Keratinocyte (primary cell): ENCODE measurements around the gene PDZD2. TPM values are rescaled to one million over a fixed set of nuclear protein-coding genes. Genes with fewer than 3 reads are reported as not detected.

ENCODE experiments used
- DNase-seq: peaks from one replicate; pipeline ENCODE4 v3.0.0-alpha.2; 2011; ENCODE audit warnings: low read depth, missing footprints, low spot score
- FAIRE-seq: peaks from 2 replicates; lab custom pipeline; 2011; peaks lifted over from hg19 to GRCh38; lab: Jason Lieb, UNC
- H2AFZ ChIP-seq: 2 replicates; pipeline ENCODE4 v1.6.0; 2012; ENCODE audit warnings: low read length, control low read depth, inconsistent platforms; ENCODE audit not compliant: control insufficient read depth
- H3K27ac ChIP-seq: 2 replicates; pipeline ENCODE4 v1.5.1; 2011; ENCODE audit warnings: low read length; ENCODE audit not compliant: control insufficient read depth, insufficient read depth
- H3K27me3 ChIP-seq: 3 replicates; pipeline ENCODE4 v1.6.0; 2011; ENCODE audit warnings: low read length; ENCODE audit not compliant: control insufficient read depth, insufficient read depth; ENCODE audit errors: extremely low read depth
- H3K36me3 ChIP-seq, 2 experiments: 2 replicates in 1 of 2; 3 replicates in 1 of 2; pipeline ENCODE4 v1.5.1; 2011; ENCODE audit warnings: low read length in 2 of 2, mild to moderate bottlenecking in 1 of 2; ENCODE audit not compliant: control insufficient read depth in 2 of 2, insufficient read depth in 2 of 2; ENCODE audit errors: extremely low read depth in 1 of 2
- H3K4me1 ChIP-seq: 3 replicates; pipeline ENCODE4 v1.5.1; 2011; ENCODE audit warnings: low read length; ENCODE audit not compliant: control insufficient read depth, insufficient read depth; ENCODE audit errors: extremely low read depth
- H3K4me2 ChIP-seq: 3 replicates; pipeline ENCODE4 v1.6.0; 2011; ENCODE audit warnings: low read depth, low read length; ENCODE audit not compliant: control insufficient read depth, insufficient read depth; ENCODE audit errors: extremely low read depth
- H3K4me3 ChIP-seq, 3 experiments: fragments of 200-600 bp in 1 of 3; sonication (generic) in 1 of 3; 2 replicates in 2 of 3; 3 replicates in 1 of 3; pipeline ENCODE4 v1.5.1; 2011 to 2016; ENCODE audit warnings: low read length in 3 of 3, mild to moderate bottlenecking in 3 of 3, control low read depth in 2 of 3, inconsistent platforms in 1 of 3, low read depth in 1 of 3, mixed read lengths in 1 of 3, mixed run types in 1 of 3, moderate library complexity in 1 of 3; ENCODE audit not compliant: control insufficient read depth in 2 of 3, insufficient read depth in 2 of 3; ENCODE audit errors: extremely low read depth in 1 of 3
- H3K79me2 ChIP-seq: 2 replicates; pipeline ENCODE4 v1.6.0; 2012; ENCODE audit warnings: low read length; ENCODE audit not compliant: control insufficient read depth, insufficient read depth
- H3K9ac ChIP-seq: 3 replicates; pipeline ENCODE4 v1.6.0; 2011; ENCODE audit warnings: low read length; ENCODE audit not compliant: control insufficient read depth, insufficient read depth; ENCODE audit errors: extremely low read depth
- H3K9me1 ChIP-seq: 3 replicates; pipeline ENCODE4 v1.6.0; 2011; ENCODE audit warnings: low read length; ENCODE audit not compliant: control insufficient read depth, insufficient read depth; ENCODE audit errors: extremely low read depth
- H3K9me3 ChIP-seq: 2 replicates; pipeline ENCODE4 v1.5.1; 2012; ENCODE audit warnings: low read depth, low read length; ENCODE audit not compliant: control insufficient read depth
- H4K20me1 ChIP-seq: 3 replicates; pipeline ENCODE4 v1.6.0; 2011; ENCODE audit warnings: low read length; ENCODE audit not compliant: control insufficient read depth, insufficient read depth; ENCODE audit errors: extremely low read depth
- EZH2 ChIP-seq: IDR thresholded peaks from one replicate; pipeline ENCODE4 v1.6.1; 2012; ENCODE audit warnings: inconsistent platforms, mild to moderate bottlenecking, low read length, moderate library complexity
- dilution Hi-C: fragments of 300-500 bp; cut with MboI; formaldehyde crosslinking; loops from one replicate; pipeline ENCODE4 v1.7.0; 2020; ENCODE audit warnings: low sequenced_read_pairs; ENCODE audit not compliant: extremely low pct_ligation_motif_present
- polyA plus RNA-seq, 5 experiments: library from polyadenylated mRNA; depleted of rRNA in 3 of 5; stranded (reverse) in 3 of 5; stranded (forward) in 1 of 5; unstranded in 1 of 5; fragments of >200 nt; gene quantifications; 1 replicate in 1 of 5; 2 replicates in 3 of 5; 3 replicates in 1 of 5; pipeline versions ENCODE4 v1.2.1 to v1.2.3, GENCODE V29; 2011 to 2012; ENCODE audit warnings: missing spikeins in 2 of 5, low read depth in 1 of 5, low replicate concordance in 1 of 5
- TF ChIP-seq, protein P1 (sequence below), 3 experiments: IDR thresholded peaks in 1 of 3; conservative IDR thresholded peaks in 1 of 3; optimal IDR thresholded peaks in 1 of 3; 2 replicates in 2 of 3; 3 replicates in 1 of 3; pipeline versions ENCODE3 to v1.5.1; 2011; ENCODE audit warnings: low read length in 3 of 3, mild to moderate bottlenecking in 3 of 3, moderate library complexity in 2 of 3, control low read depth in 1 of 3, inconsistent platforms in 1 of 3; ENCODE audit not compliant: insufficient read depth in 2 of 3; ENCODE audit errors: extremely low read depth in 1 of 3

Gene PDZD2
- polyA plus RNA-seq, 1 donor (not counting 4 experiments of a cell fraction or from before 2014, with no cell fraction given): 7.3 TPM

DNA sequence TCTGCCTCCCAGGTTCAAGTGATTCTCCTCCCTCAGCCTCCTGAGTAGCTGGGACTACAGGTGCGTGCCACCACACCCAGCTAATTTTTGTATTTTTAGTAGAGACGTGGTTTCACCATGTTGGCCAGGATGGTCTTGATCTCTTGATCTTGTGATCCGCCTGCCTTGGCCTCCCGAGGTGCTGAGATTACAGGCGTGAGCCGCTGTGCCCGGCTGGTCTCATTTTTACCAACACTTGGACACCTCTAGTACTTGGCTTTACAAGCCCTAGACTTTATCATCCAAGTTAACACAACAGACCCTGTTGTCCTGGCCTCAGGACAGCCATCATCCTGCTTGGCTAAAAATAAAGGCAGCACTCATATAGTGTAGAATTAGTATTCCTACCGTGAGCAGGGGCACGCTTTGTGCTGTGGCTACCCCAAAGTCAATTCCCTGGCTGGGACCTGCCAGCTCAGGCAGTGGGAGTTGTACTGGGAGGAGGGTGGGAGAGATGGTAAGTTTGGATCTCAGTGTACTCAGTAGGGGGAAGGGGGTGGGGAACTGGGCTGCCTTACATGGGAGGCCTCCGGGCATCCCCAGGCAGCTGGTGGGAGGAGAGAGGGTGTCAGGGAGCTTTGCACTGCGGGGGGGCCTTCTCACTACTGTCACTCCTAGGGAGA, 6.6 kb downstream of the PDZD2 start:
- Histone ChIP-seq H3K27me3 (peaks cover 7% of the 10 kb centered on the region), H3K36me3 (no peaks in the 10 kb centered on the region), H2AFZ (no peak overlapping the region), H3K79me2 (no peaks in the 10 kb centered on the region), H3K4me3 (no peak overlapping the region), H3K27ac (no peak overlapping the region), H3K9me1 (no peaks in the 10 kb centered on the region), H3K9me3 (no peaks in the 10 kb centered on the region), H4K20me1 (no peaks in the 10 kb centered on the region), H3K4me2 (no peak overlapping the region), H3K9ac (no peak overlapping the region), H3K4me1 (no peaks in the 10 kb centered on the region)
- dilution Hi-C loops: no loop called here
- no peak for DNase-seq
- no peak for FAIRE-seq
- TF ChIP-seq EZH2: no peak
- TF ChIP-seq, protein P1, sequence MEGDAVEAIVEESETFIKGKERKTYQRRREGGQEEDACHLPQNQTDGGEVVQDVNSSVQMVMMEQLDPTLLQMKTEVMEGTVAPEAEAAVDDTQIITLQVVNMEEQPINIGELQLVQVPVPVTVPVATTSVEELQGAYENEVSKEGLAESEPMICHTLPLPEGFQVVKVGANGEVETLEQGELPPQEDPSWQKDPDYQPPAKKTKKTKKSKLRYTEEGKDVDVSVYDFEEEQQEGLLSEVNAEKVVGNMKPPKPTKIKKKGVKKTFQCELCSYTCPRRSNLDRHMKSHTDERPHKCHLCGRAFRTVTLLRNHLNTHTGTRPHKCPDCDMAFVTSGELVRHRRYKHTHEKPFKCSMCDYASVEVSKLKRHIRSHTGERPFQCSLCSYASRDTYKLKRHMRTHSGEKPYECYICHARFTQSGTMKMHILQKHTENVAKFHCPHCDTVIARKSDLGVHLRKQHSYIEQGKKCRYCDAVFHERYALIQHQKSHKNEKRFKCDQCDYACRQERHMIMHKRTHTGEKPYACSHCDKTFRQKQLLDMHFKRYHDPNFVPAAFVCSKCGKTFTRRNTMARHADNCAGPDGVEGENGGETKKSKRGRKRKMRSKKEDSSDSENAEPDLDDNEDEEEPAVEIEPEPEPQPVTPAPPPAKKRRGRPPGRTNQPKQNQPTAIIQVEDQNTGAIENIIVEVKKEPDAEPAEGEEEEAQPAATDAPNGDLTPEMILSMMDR (optimal IDR thresholded peaks at IDR 0.05 in 1 of 3, IDR thresholded peaks at IDR 0.05 in 1 of 3, conservative IDR thresholded peaks at IDR 0.05 in 1 of 3; ENCODE audit: extremely low read depth in 1 of 3, insufficient read depth in 2 of 3, low read length in 3 of 3): no peak

DNA sequence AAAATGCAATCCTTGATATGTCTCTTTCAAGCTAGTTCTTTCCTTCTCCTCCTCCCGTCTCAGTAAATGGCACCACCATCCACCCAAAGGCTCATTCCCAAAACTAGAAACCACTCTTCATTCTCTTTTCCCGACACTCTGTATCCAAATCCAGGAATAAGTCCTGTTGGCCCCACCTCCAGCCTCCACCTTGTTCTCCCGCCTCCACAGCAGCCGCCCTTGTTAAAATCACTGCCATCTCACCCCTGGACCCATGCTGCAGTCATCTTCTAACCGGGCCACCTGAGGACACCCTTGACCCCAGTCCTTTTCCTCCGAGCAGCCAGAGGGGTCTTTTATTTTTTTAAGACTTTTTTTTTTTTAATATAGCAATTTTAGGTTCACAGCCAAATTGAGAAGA, 9.4 kb downstream of the PDZD2 start:
- H3K79me2 ChIP-seq: no peaks in the 10 kb centered on the region
- DNase-seq: no peak
- H4K20me1 ChIP-seq: no peaks in the 10 kb centered on the region
- H3K4me2 ChIP-seq: no peak overlapping the region
- no peaks in the 10 kb centered on the region for H3K36me3 ChIP-seq
- H3K4me1 ChIP-seq: no peaks in the 10 kb centered on the region
- no peak for TF ChIP-seq EZH2
- TF ChIP-seq, protein P1 (optimal IDR thresholded peaks at IDR 0.05 in 1 of 3, IDR thresholded peaks at IDR 0.05 in 1 of 3, conservative IDR thresholded peaks at IDR 0.05 in 1 of 3; ENCODE audit: extremely low read depth in 1 of 3, insufficient read depth in 2 of 3, low read length in 3 of 3): no peak
- no peaks in the 10 kb centered on the region for H3K9me1 ChIP-seq
- no peak overlapping the region for H3K27ac ChIP-seq
- no peak for FAIRE-seq
- H3K27me3 ChIP-seq: peaks cover 5% of the 10 kb centered on the region
- no peak overlapping the region for H3K9ac ChIP-seq
- H3K9me3 ChIP-seq: no peaks in the 10 kb centered on the region
- dilution Hi-C loops: no loop called here
- no peak overlapping the region for H2AFZ ChIP-seq
- H3K4me3 ChIP-seq: no peak overlapping the region
